ENCODE data around the gene ENOPH1. TPM values are rescaled to one million over a fixed set of nuclear protein-coding genes. Genes with fewer than 3 reads are reported as not detected.

ENOPH1 gene
- total RNA-seq, 2 donors from 2014 or later = 47.1 to 57.3 TPM

DNA sequence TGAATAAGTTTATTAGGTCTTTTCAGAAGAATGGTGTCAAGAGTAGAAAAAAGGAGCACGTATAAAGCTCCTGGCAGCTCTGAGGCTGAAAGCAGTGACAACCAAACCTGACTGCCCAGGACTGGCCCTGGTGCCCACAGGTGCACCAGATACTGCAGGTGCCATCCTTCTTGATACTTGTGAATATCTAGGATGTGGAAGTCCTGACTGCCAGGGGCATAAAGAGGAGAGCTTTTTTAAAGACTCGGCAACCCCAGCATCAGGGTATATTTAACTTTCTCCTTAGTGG, 70.7 kb downstream of the ENOPH1 start:
- Histone ChIP-seq H3K9me3 (ENCODE audit: control insufficient read depth, low read length) (no peaks in the 10 kb centered on the region), H3K27me3 (ENCODE audit: control insufficient read depth, insufficient read depth, low read length, poor library complexity, severe bottlenecking) (no peaks in the 10 kb centered on the region), H3K27ac (ENCODE audit: low read depth, low read length) (peak overlapping the region; percentile 52), H3K4me1 (ENCODE audit: control insufficient read depth, insufficient read depth, low read length) (peaks cover 3% of the 10 kb centered on the region), H3K36me3 (ENCODE audit: control insufficient read depth, insufficient read depth, low read length) (peaks cover 77% of the 10 kb centered on the region), H3K9ac (ENCODE audit: extremely low read depth, low read length, poor library complexity, severe bottlenecking) (no peak overlapping the region), H3K4me3 (ENCODE audit: low read length) (no peak overlapping the region)
- peaks cover 32% of the 10 kb centered on the region for H3K36me3 Mint-ChIP-seq (ENCODE audit: low read depth)
- TF ChIP-seq, protein P1, sequence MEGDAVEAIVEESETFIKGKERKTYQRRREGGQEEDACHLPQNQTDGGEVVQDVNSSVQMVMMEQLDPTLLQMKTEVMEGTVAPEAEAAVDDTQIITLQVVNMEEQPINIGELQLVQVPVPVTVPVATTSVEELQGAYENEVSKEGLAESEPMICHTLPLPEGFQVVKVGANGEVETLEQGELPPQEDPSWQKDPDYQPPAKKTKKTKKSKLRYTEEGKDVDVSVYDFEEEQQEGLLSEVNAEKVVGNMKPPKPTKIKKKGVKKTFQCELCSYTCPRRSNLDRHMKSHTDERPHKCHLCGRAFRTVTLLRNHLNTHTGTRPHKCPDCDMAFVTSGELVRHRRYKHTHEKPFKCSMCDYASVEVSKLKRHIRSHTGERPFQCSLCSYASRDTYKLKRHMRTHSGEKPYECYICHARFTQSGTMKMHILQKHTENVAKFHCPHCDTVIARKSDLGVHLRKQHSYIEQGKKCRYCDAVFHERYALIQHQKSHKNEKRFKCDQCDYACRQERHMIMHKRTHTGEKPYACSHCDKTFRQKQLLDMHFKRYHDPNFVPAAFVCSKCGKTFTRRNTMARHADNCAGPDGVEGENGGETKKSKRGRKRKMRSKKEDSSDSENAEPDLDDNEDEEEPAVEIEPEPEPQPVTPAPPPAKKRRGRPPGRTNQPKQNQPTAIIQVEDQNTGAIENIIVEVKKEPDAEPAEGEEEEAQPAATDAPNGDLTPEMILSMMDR (conservative IDR thresholded peaks at IDR 0.05) = no peak
- H3K27me3 Mint-ChIP-seq (ENCODE audit: insufficient read depth) = no peaks in the 10 kb centered on the region
- peaks cover 12% of the 10 kb centered on the region for H3K4me1 Mint-ChIP-seq
- no peak overlapping the region for H3K4me3 Mint-ChIP-seq
- H3K27ac Mint-ChIP-seq = no peak overlapping the region
- WGBS, 2 experiments (ENCODE audit: insufficient coverage in 1 of 2, insufficient read length in 1 of 2) = 67 to 85% methylated on average over 2 of the region's 2 CpGs
- no peaks in the 10 kb centered on the region for H3K9me3 Mint-ChIP-seq
- peak; percentile 39 for DNase-seq

DNA sequence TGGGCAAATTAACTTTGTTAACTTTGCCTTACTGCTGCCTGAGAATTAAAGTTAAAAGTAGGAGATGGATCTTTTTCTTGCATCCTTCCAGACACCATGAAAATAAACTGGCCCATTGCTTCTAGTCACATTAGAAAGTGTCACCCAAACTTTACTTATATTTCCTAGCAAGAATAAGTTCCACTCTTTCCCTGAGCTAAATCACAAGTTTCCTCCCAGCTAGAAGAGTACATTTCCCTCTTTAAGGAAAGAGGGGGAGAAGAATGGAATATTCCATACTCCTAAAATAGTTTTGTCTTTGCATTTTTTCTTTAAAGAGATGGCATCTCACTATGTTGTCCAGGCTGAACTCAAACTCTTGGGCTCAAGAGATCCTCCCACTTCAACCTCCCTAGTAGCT, 77.6 kb downstream of the ENOPH1 start:
- H3K36me3 ChIP-seq (ENCODE audit: control insufficient read depth, insufficient read depth, low read length) = peaks cover 50% of the 10 kb centered on the region
- H3K4me1 ChIP-seq (ENCODE audit: control insufficient read depth, insufficient read depth, low read length) = no peaks in the 10 kb centered on the region
- H3K36me3 Mint-ChIP-seq (ENCODE audit: low read depth) = peaks cover 20% of the 10 kb centered on the region
- no peak overlapping the region for H3K27ac ChIP-seq (ENCODE audit: low read depth, low read length)
- no peak overlapping the region for H3K4me3 ChIP-seq (ENCODE audit: low read length)
- no peaks in the 10 kb centered on the region for H3K27me3 Mint-ChIP-seq (ENCODE audit: insufficient read depth)
- no peak overlapping the region for H3K27ac Mint-ChIP-seq
- H3K9me3 Mint-ChIP-seq = no peaks in the 10 kb centered on the region
- no peaks in the 10 kb centered on the region for H3K27me3 ChIP-seq (ENCODE audit: control insufficient read depth, insufficient read depth, low read length, poor library complexity, severe bottlenecking)
- no peaks in the 10 kb centered on the region for H3K9me3 ChIP-seq (ENCODE audit: control insufficient read depth, low read length)
- H3K9ac ChIP-seq (ENCODE audit: extremely low read depth, low read length, poor library complexity, severe bottlenecking) = no peak overlapping the region
- peaks cover 5% of the 10 kb centered on the region for H3K4me1 Mint-ChIP-seq
- no peak overlapping the region for H3K4me3 Mint-ChIP-seq
- DNase-seq = no peak
- TF ChIP-seq, protein P1 (conservative IDR thresholded peaks at IDR 0.05) = no peak

DNA sequence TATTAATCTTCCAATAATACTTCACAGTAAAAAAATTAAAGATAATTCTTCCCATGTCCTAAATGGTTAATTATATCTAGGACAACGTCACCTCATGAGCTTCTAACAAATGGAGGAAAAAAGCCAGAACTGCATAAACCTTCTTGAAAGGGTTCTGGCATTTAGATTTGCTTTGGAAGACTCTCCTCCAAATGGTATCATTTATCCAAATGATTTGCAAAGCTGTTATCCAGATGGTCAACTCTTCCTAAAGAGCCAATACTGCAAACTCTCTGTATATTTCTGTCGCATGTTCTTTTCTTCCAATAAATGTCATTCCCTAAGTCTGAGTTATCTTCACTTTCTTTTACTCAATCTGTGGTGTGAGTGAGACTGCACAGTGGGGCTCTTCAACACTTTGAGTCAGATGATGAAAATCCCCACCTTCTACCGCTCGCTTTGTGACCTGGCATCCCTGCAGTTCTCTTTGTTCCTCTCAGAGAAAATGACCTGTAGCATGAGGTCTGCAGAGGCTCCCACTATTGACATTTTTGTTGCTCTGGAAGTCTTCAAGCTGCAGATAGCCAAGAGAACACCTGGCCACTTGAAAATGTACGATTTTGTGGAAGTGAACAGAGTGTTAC, 78.5 kb downstream of the ENOPH1 start:
- DNase-seq = no peak
- WGBS, 2 experiments (ENCODE audit: insufficient coverage in 1 of 2, insufficient read length in 1 of 2) = 63 to 90% methylated on average over 4 of the region's 5 CpGs
- peaks cover 19% of the 10 kb centered on the region for H3K36me3 Mint-ChIP-seq (ENCODE audit: low read depth)
- peaks cover 5% of the 10 kb centered on the region for H3K4me1 Mint-ChIP-seq
- no peak overlapping the region for H3K4me3 ChIP-seq (ENCODE audit: low read length)
- H3K27ac Mint-ChIP-seq = no peak overlapping the region
- H3K4me1 ChIP-seq (ENCODE audit: control insufficient read depth, insufficient read depth, low read length) = no peaks in the 10 kb centered on the region
- H3K4me3 Mint-ChIP-seq = no peak overlapping the region
- H3K27ac ChIP-seq (ENCODE audit: low read depth, low read length) = no peak overlapping the region
- no peaks in the 10 kb centered on the region for H3K27me3 ChIP-seq (ENCODE audit: control insufficient read depth, insufficient read depth, low read length, poor library complexity, severe bottlenecking)
- peaks cover 44% of the 10 kb centered on the region for H3K36me3 ChIP-seq (ENCODE audit: control insufficient read depth, insufficient read depth, low read length)
- no peaks in the 10 kb centered on the region for H3K9me3 Mint-ChIP-seq
- TF ChIP-seq, protein P1 (conservative IDR thresholded peaks at IDR 0.05) = no peak
- no peaks in the 10 kb centered on the region for H3K9me3 ChIP-seq (ENCODE audit: control insufficient read depth, low read length)
- no peaks in the 10 kb centered on the region for H3K27me3 Mint-ChIP-seq (ENCODE audit: insufficient read depth)
- H3K9ac ChIP-seq (ENCODE audit: extremely low read depth, low read length, poor library complexity, severe bottlenecking) = no peak overlapping the region

Data from endodermal cell (in vitro differentiated cells).